Brain microvascular endothelial cell (primary cell): Measurements from ENCODE around the gene MFSD6L.

Experiments used
- DNase-seq: peaks from one replicate; pipeline ENCODE4 v3.0.0-alpha.2; 2020
- H3K27ac ChIP-seq: fragments of 250-450 bp; sonication (Bioruptor Pico); 2 replicates; pipeline ENCODE4 v1.5.1; 2020; ENCODE audit warnings: mild to moderate bottlenecking, moderate library complexity
- H3K27me3 ChIP-seq: fragments of 250-450 bp; sonication (Bioruptor Pico); replicated peaks from 2 replicates; pipeline ENCODE4 v1.5.1; 2020; ENCODE audit warnings: mild to moderate bottlenecking
- H3K36me3 ChIP-seq: fragments of 250-450 bp; sonication (Bioruptor Pico); replicated peaks from 2 replicates; pipeline ENCODE4 v1.5.1; 2020; ENCODE audit warnings: mild to moderate bottlenecking
- H3K4me3 ChIP-seq: 2 replicates; pipeline ENCODE4 v1.5.1; 2011; ENCODE audit warnings: low read depth, mild to moderate bottlenecking, control low read depth, low read length, moderate library complexity
- in situ Hi-C: cut with HindIII; loops from 2 replicates; pipeline ENCODE4 v1.10.0; 2017; ENCODE audit warnings: low sequenced_read_pairs, low pct_ligation_motif_present
- TF ChIP-seq, protein P1 (sequence below): IDR thresholded peaks from 2 replicates; pipeline ENCODE4 v1.5.1; 2011; ENCODE audit warnings: low read depth, mild to moderate bottlenecking, moderate library complexity, low read length, control low read depth, inconsistent platforms; ENCODE audit errors: missing control alignments

MFSD6L gene

DNA sequence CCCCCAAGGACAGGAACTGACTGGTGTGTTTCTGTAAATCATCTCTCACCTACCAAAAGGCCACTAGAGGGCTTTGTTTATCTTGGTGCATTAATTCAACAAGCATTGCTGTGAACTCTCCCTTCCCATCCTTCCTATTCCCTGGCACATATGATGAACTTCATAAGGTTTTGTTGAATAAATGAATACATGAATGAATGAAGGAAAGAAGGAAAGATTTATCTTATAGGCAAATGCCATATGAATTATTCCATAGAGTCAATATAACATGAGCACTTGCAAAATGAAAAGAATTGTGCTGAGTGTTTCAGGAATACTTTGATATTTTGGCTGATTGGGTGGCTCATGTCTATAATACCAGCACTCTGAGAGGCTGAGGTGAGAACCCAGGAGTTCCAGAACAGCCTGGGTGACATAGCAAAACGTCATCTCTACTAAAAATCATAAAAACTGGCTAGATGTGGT lies 45.2 kb downstream of the MFSD6L start:
- in situ Hi-C loops: no loop called here
- Histone ChIP-seq H3K36me3 (no peaks in the 10 kb centered on the region), H3K4me3 (no peak overlapping the region), H3K27ac (no peak overlapping the region), H3K27me3 (no peaks in the 10 kb centered on the region)
- peak; percentile 22 for DNase-seq
- TF ChIP-seq, protein P1, sequence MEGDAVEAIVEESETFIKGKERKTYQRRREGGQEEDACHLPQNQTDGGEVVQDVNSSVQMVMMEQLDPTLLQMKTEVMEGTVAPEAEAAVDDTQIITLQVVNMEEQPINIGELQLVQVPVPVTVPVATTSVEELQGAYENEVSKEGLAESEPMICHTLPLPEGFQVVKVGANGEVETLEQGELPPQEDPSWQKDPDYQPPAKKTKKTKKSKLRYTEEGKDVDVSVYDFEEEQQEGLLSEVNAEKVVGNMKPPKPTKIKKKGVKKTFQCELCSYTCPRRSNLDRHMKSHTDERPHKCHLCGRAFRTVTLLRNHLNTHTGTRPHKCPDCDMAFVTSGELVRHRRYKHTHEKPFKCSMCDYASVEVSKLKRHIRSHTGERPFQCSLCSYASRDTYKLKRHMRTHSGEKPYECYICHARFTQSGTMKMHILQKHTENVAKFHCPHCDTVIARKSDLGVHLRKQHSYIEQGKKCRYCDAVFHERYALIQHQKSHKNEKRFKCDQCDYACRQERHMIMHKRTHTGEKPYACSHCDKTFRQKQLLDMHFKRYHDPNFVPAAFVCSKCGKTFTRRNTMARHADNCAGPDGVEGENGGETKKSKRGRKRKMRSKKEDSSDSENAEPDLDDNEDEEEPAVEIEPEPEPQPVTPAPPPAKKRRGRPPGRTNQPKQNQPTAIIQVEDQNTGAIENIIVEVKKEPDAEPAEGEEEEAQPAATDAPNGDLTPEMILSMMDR: peak; percentile 53

- in situ Hi-C loops: no loop called here
- Histone ChIP-seq H3K4me3 (no peak overlapping the region), H3K27me3 (no peaks in the 10 kb centered on the region), H3K36me3 (no peaks in the 10 kb centered on the region), H3K27ac (no peak overlapping the region)
- DNase-seq: no peak
- TF ChIP-seq, protein P1: no peak
Measured at GRCh38 chr17:8753136-8753975, 45.8 kb downstream of the MFSD6L start.

- Histone ChIP-seq H3K4me3 (no peak overlapping the region), H3K27me3 (no peaks in the 10 kb centered on the region), H3K27ac (no peak overlapping the region), H3K36me3 (no peaks in the 10 kb centered on the region)
- in situ Hi-C loops: no loop called here
- TF ChIP-seq, protein P1: no peak
- DNase-seq: no peak
Measured at GRCh38 chr17:8749616-8750015, 49.5 kb downstream of the MFSD6L start.

DNA sequence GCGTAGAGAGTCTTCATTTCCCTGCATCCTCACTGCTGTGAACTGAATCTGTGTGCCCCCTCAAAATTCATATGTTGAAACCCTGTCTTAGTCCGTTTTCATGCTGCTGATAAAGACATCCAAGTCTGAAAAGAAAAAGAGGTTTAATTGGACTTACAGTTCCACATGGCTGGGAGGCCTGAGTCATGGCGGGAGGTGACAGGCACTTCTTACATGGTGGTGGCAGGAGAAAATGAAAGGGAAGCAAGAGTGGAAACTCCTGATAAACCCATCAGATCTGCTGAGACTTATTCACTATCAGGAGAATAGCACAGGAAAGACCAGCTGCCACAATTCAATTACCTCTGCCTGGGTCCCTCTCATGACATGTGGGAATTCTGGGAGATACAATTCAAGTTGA lies 51.4 kb downstream of the MFSD6L start:
- no peak for DNase-seq
- Histone ChIP-seq H3K27me3 (no peaks in the 10 kb centered on the region), H3K4me3 (no peak overlapping the region), H3K27ac (no peak overlapping the region), H3K36me3 (no peaks in the 10 kb centered on the region)
- in situ Hi-C loops: no loop called here
- TF ChIP-seq, protein P1: no peak
